Thyroid gland (tissue), 4 donors: ENCODE measurements around the gene ST6GALNAC3. TPM values are rescaled to one million over a fixed set of nuclear protein-coding genes. Genes with fewer than 3 reads are reported as not detected.

Source experiments
- DNase-seq, 2 donors: peaks; one replicate each; pipeline ENCODE4 v3.0.0-alpha.2; 2019
- H3K27ac ChIP-seq, 3 donors: fragments of 200-600 bp; sonication (generic); 1 replicate in 2 of 3; 2 replicates in 1 of 3; pipeline ENCODE4 v1.5.1; 2016 to 2019; ENCODE audit warnings: mild to moderate bottlenecking in 1 of 3, moderate library complexity in 1 of 3
- H3K27me3 ChIP-seq: fragments of 200-600 bp; sonication (generic); one replicate; pipeline ENCODE4 v1.5.1; 2019
- H3K36me3 ChIP-seq, 2 donors: fragments of 200-600 bp; sonication (generic); one replicate each; pipeline ENCODE4 v1.5.1; 2016 to 2019
- H3K4me1 ChIP-seq, 2 donors: fragments of 200-600 bp; sonication (generic); one replicate each; pipeline ENCODE4 v1.5.1; 2017 to 2019
- H3K4me3 ChIP-seq, 3 donors: fragments of 200-600 bp; sonication (generic); replicated peaks in 1 of 3; 1 replicate in 2 of 3; 2 replicates in 1 of 3; pipeline ENCODE4 v1.5.1; 2016; ENCODE audit warnings: mild to moderate bottlenecking in 1 of 3
- H3K9me3 ChIP-seq: fragments of 200-600 bp; sonication (generic); one replicate; pipeline ENCODE4 v1.5.1; 2017
- CTCF ChIP-seq, 6 experiments: fragments of 200-600 bp in 3 of 6; fragments of 450-650 bp in 3 of 6; sonication (generic) in 3 of 6; IDR thresholded peaks; one replicate each; pipeline ENCODE4 v1.5.1; 2016 to 2019; ENCODE audit warnings: antibody characterized with exemption in 6 of 6, mild to moderate bottlenecking in 2 of 6, inconsistent platforms in 1 of 6, moderate library complexity in 1 of 6
- POLR2A ChIP-seq, 2 donors: fragments of 450-650 bp; IDR thresholded peaks; one replicate each; pipeline ENCODE4 v1.6.1; 2017; ENCODE audit warnings: antibody characterized with exemption in 2 of 2, mild to moderate bottlenecking in 2 of 2, moderate library complexity in 1 of 2
- WGBS, 2 donors: methylation state at CpG; one replicate each; pipeline ENCODE4 v1.1.5; 2017; 5-methylcytosine and 5-hydroxymethylcytosine counted together
- intact Hi-C: fragments of 100-400 bp; cut with DNase I; formaldehyde crosslinking; loops from one replicate; pipeline ENCODE4 v1.15.1; 2023
- total RNA-seq, 4 donors: library from RNA; depleted of rRNA; stranded (reverse); fragments of >200 nt; gene quantifications; one replicate each; pipeline ENCODE4 v1.2.3, GENCODE V29; 2016

The ST6GALNAC3 gene
- total RNA-seq, 4 donors from 2014 or later, result 17.4 to 35.6 (median 31.6) TPM

- 92 to 100% methylated on average over 2 of the region's 2 CpGs for WGBS, 2 donors
- no peaks in the 10 kb centered on the region for H3K27me3 ChIP-seq
- H3K4me1 ChIP-seq, result peaks cover 8 to 33% of the 10 kb centered on the region in 2 donors
- no peak overlapping the region for H3K27ac ChIP-seq
- no peak for DNase-seq
- no peaks in the 10 kb centered on the region for H3K9me3 ChIP-seq
- no peak overlapping the region for H3K4me3 ChIP-seq
- H3K36me3 ChIP-seq, result no peaks in the 10 kb centered on the region
- intact Hi-C loops, result no loop called here
- TF ChIP-seq CTCF (IDR thresholded peaks at IDR 0.05), result no peak
- TF ChIP-seq POLR2A (IDR thresholded peaks at IDR 0.05), result no peak
These were observed 59.4 kb downstream of the ST6GALNAC3 start for GRCh38 chr1:76133977-76134376.

GRCh38 chr1:76135835-76136234 is 61.3 kb downstream of the ST6GALNAC3 start:
- intact Hi-C loops, result no loop called here
- H3K36me3 ChIP-seq, result no peaks in the 10 kb centered on the region
- TF ChIP-seq POLR2A (IDR thresholded peaks at IDR 0.05) (no peak), CTCF (IDR thresholded peaks at IDR 0.05) (no peak)

GRCh38 chr1:76136894-76137293 is 62.3 kb downstream of the ST6GALNAC3 start:
- Histone ChIP-seq H3K27me3 (no peaks in the 10 kb centered on the region), H3K9me3 (no peaks in the 10 kb centered on the region), H3K4me3 (no peak overlapping the region), H3K36me3 (no peaks in the 10 kb centered on the region), H3K27ac (peak overlapping the region; percentile 50 to 73 (median 57)), H3K4me1 (peaks cover 19 to 59% of the 10 kb centered on the region in 2 donors)
- 66 to 79% methylated on average over 3 of the region's 3 CpGs for WGBS, 2 donors
- no peak for DNase-seq
- TF ChIP-seq POLR2A (IDR thresholded peaks at IDR 0.05), result no peak
- no peak for TF ChIP-seq CTCF (IDR thresholded peaks at IDR 0.05)
- intact Hi-C loops, result no loop called here

More at GRCh38 chr1:76135835-76136234, 61.3 kb downstream of the ST6GALNAC3 start:
- no peaks in the 10 kb centered on the region for H3K9me3 ChIP-seq
- 45 to 67% methylated on average over 3 of the region's 3 CpGs for WGBS, 2 donors
- peak; percentile 35 to 39 for DNase-seq
- no peak overlapping the region for H3K4me3 ChIP-seq
- no peak overlapping the region for H3K27ac ChIP-seq
- peaks cover 19 to 48% of the 10 kb centered on the region in 2 donors for H3K4me1 ChIP-seq
- H3K27me3 ChIP-seq, result no peaks in the 10 kb centered on the region

- Histone ChIP-seq H3K4me1 (peaks cover 23 to 67% of the 10 kb centered on the region in 2 donors), H3K4me3 (no peak overlapping the region), H3K9me3 (no peaks in the 10 kb centered on the region), H3K27me3 (no peaks in the 10 kb centered on the region), H3K27ac (peak overlapping the region; percentile 50 to 73 (median 57)), H3K36me3 (no peaks in the 10 kb centered on the region)
- TF ChIP-seq POLR2A (IDR thresholded peaks at IDR 0.05), result no peak
- no peak for TF ChIP-seq CTCF (IDR thresholded peaks at IDR 0.05)
- DNase-seq, result no peak
- intact Hi-C loops, result no loop called here
- 51 to 59% methylated on average over 3 of the region's 3 CpGs for WGBS, 2 donors
These were observed 63.2 kb downstream of the ST6GALNAC3 start for GRCh38 chr1:76137746-76138145.

GRCh38 chr1:76138217-76138616 is 63.7 kb downstream of the ST6GALNAC3 start:
- H3K27ac ChIP-seq, result peak overlapping the region; percentile 50 to 73 (median 57)
- no peak for TF ChIP-seq CTCF (IDR thresholded peaks at IDR 0.05)
- TF ChIP-seq POLR2A (IDR thresholded peaks at IDR 0.05), result no peak
- intact Hi-C loops, result no loop called here

More at GRCh38 chr1:76138217-76138616, 63.7 kb downstream of the ST6GALNAC3 start:
- Histone ChIP-seq H3K4me1 (peaks cover 26 to 72% of the 10 kb centered on the region in 2 donors), H3K36me3 (no peaks in the 10 kb centered on the region), H3K9me3 (no peaks in the 10 kb centered on the region), H3K4me3 (no peak overlapping the region), H3K27me3 (no peaks in the 10 kb centered on the region)
- 79 to 84% methylated on average over 1 of the region's 1 CpG for WGBS, 2 donors
- DNase-seq, result no peak
